H1 (cell line): Measurements from ENCODE around the gene OLA1. TPM values are rescaled to one million over a fixed set of nuclear protein-coding genes. Genes with fewer than 3 reads are reported as not detected.

ENCODE experiments used
- CTCF ChIA-PET: fragments of 300-600 bp; sonication (Branson Sonifier 250); formaldehyde crosslinking; loops from one replicate; lab custom pipeline; 2021; ENCODE audit not compliant: partially characterized antibody; lab: Charles Lee
- POLR2A ChIA-PET: fragments of 300-600 bp; sonication (Branson Sonifier 250); formaldehyde crosslinking; loops from one replicate; lab custom pipeline; 2021; ENCODE audit warnings: inconsistent platforms; ENCODE audit not compliant: partially characterized antibody; lab: Charles Lee
- DNase-seq, 2 experiments: peaks; one replicate each; pipeline versions ENCODE4 v3.0.0 to v3.0.0-alpha.2; 2010 to 2022; ENCODE audit warnings: low spot score in 2 of 2, low read depth in 1 of 2, mixed read lengths in 1 of 2
- FAIRE-seq: peaks from 2 replicates; lab custom pipeline; 2011; peaks lifted over from hg19 to GRCh38; lab: Jason Lieb, UNC
- H2AFZ ChIP-seq: 2 replicates; pipeline ENCODE4 v1.8.1; 2012; ENCODE audit warnings: low read length, inconsistent platforms
- H2AK5ac ChIP-seq: 2 replicates; pipeline ENCODE4 v1.6.1; 2013; ENCODE audit warnings: low read depth, low read length
- H2BK120ac ChIP-seq: replicated peaks from 2 replicates; pipeline ENCODE3; 2013; ENCODE audit warnings: low read depth, low read length, inconsistent platforms
- H2BK12ac ChIP-seq: 2 replicates; pipeline ENCODE4 v1.6.1; 2013; ENCODE audit warnings: low read depth, low read length
- H2BK15ac ChIP-seq: 2 replicates; pipeline ENCODE4 v1.6.1; 2013; ENCODE audit warnings: low read length
- H2BK20ac ChIP-seq: 2 replicates; pipeline ENCODE4 v1.6.1; 2013; ENCODE audit warnings: low read length
- H2BK5ac ChIP-seq: 2 replicates; pipeline ENCODE4 v1.6.1; 2013; ENCODE audit warnings: low read depth, low read length
- H3K14ac ChIP-seq: 2 replicates; pipeline ENCODE4 v1.6.1; 2013; ENCODE audit warnings: inconsistent platforms; ENCODE audit not compliant: insufficient read length
- H3K18ac ChIP-seq: 2 replicates; pipeline ENCODE4 v1.6.1; 2013; ENCODE audit warnings: low read length; ENCODE audit errors: extremely low read depth
- H3K23ac ChIP-seq: 2 replicates; pipeline ENCODE4 v1.6.1; 2013; ENCODE audit warnings: inconsistent platforms; ENCODE audit not compliant: insufficient read length
- H3K23me2 ChIP-seq: 2 replicates; pipeline ENCODE4 v1.6.1; 2013; ENCODE audit warnings: low read depth, low read length
- H3K27ac ChIP-seq: 2 replicates; pipeline ENCODE4 v1.6.1; 2011; ENCODE audit warnings: low read depth, low read length, inconsistent platforms
- H3K27me3 ChIP-seq, 4 experiments: replicated peaks in 1 of 4; 1 replicate in 1 of 4; 2 replicates in 3 of 4; pipeline versions ENCODE4 v1.6.1 to v1.8.1; 2011 to 2013; ENCODE audit warnings: low read length in 3 of 4, mild to moderate bottlenecking in 3 of 4, inconsistent platforms in 2 of 4, mixed read lengths in 2 of 4, moderate library complexity in 1 of 4; ENCODE audit not compliant: control insufficient read depth in 3 of 4, insufficient read depth in 3 of 4; ENCODE audit errors: extremely low read depth in 1 of 4
- H3K36me3 ChIP-seq, 4 experiments: 2 replicates each; pipeline versions ENCODE4 v1.6.1 to v1.8.1; 2011 to 2013; ENCODE audit warnings: mild to moderate bottlenecking in 4 of 4, low read length in 3 of 4, moderate library complexity in 2 of 4, control low read depth in 1 of 4, inconsistent platforms in 1 of 4; ENCODE audit not compliant: insufficient read depth in 4 of 4, control insufficient read depth in 2 of 4
- H3K4ac ChIP-seq: replicated peaks from 2 replicates; pipeline ENCODE3; 2013; ENCODE audit warnings: low read length, low read depth, mixed read lengths, inconsistent platforms; ENCODE audit not compliant: insufficient read length
- H3K4me1 ChIP-seq, 4 experiments: replicated peaks in 1 of 4; 1 replicate in 1 of 4; 2 replicates in 3 of 4; pipeline versions ENCODE4 v1.6.1 to v1.8.1; 2011 to 2013; ENCODE audit warnings: low read length in 3 of 4, inconsistent platforms in 2 of 4, mixed read lengths in 1 of 4; ENCODE audit not compliant: insufficient read depth in 4 of 4, control insufficient read depth in 3 of 4
- H3K4me2 ChIP-seq, 2 experiments: 2 replicates each; pipeline versions ENCODE4 v1.6.1 to v1.8.1; 2011 to 2013; ENCODE audit warnings: low read depth in 2 of 2, low read length in 2 of 2, control low read depth in 1 of 2, inconsistent platforms in 1 of 2, mild to moderate bottlenecking in 1 of 2; ENCODE audit not compliant: insufficient read depth in 1 of 2
- H3K4me3 ChIP-seq, 4 experiments: fragments of 200-600, 300-600 bp in 1 of 4; sonication (generic), shearing (Covaris generic), sonication (Bioruptor Twin) in 1 of 4; 2 replicates each; pipeline versions ENCODE4 v1.5.1 to v1.8.1; 2011 to 2016; ENCODE audit warnings: low read length in 4 of 4, low read depth in 3 of 4, control low read depth in 2 of 4, inconsistent platforms in 2 of 4, mild to moderate bottlenecking in 2 of 4, mixed read lengths in 1 of 4, moderate library complexity in 1 of 4; ENCODE audit not compliant: insufficient read depth in 2 of 4; ENCODE audit errors: extremely low read depth in 1 of 4
- H3K56ac ChIP-seq: replicated peaks from 2 replicates; pipeline ENCODE3; 2013; ENCODE audit warnings: low read depth, mild to moderate bottlenecking, mixed read lengths, low read length, inconsistent platforms; ENCODE audit not compliant: insufficient read length
- H3K79me1 ChIP-seq: 2 replicates; pipeline ENCODE4 v1.6.1; 2013; ENCODE audit warnings: low read depth, low read length, control low read depth
- H3K79me2 ChIP-seq, 2 experiments: 2 replicates each; pipeline versions ENCODE4 v1.6.1 to v1.8.1; 2012 to 2013; ENCODE audit warnings: low read length in 2 of 2, mild to moderate bottlenecking in 2 of 2, inconsistent platforms in 1 of 2; ENCODE audit not compliant: insufficient read depth in 2 of 2, control insufficient read depth in 1 of 2
- H3K9ac ChIP-seq, 4 experiments: replicated peaks in 1 of 4; 1 replicate in 1 of 4; 2 replicates in 3 of 4; pipeline versions ENCODE4 v1.6.1 to v1.8.1; 2011 to 2013; ENCODE audit warnings: low read depth in 3 of 4, low read length in 3 of 4, control low read depth in 2 of 4, mild to moderate bottlenecking in 2 of 4, moderate library complexity in 2 of 4, inconsistent platforms in 1 of 4; ENCODE audit errors: extremely low read depth in 1 of 4
- H3K9me3 ChIP-seq, 2 experiments: 2 replicates each; pipeline versions ENCODE4 v1.6.1 to v1.8.1; 2012 to 2013; ENCODE audit warnings: mild to moderate bottlenecking in 2 of 2, moderate library complexity in 2 of 2, control low read depth in 1 of 2, inconsistent platforms in 1 of 2, low read depth in 1 of 2, low read length in 1 of 2, mixed read lengths in 1 of 2; ENCODE audit not compliant: insufficient read depth in 2 of 2
- H4K20me1 ChIP-seq, 2 experiments: replicated peaks in 1 of 2; 2 replicates each; pipeline versions ENCODE3 to v1.8.1; 2011 to 2013; ENCODE audit warnings: inconsistent platforms in 2 of 2, low read length in 2 of 2, mild to moderate bottlenecking in 1 of 2; ENCODE audit not compliant: insufficient read depth in 2 of 2, control insufficient read depth in 1 of 2
- H4K5ac ChIP-seq: 2 replicates; pipeline ENCODE4 v1.6.1; 2013; ENCODE audit warnings: low read length, low read depth, mixed read lengths, inconsistent platforms; ENCODE audit not compliant: insufficient read length
- H4K8ac ChIP-seq: 2 replicates; pipeline ENCODE4 v1.8.0; 2013; ENCODE audit warnings: mild to moderate bottlenecking, moderate library complexity, low read length, inconsistent platforms; ENCODE audit not compliant: insufficient read depth; ENCODE audit errors: extremely low read depth
- H4K91ac ChIP-seq: replicated peaks from 2 replicates; pipeline ENCODE3; 2013; ENCODE audit warnings: low read length, mixed read lengths, inconsistent platforms; ENCODE audit not compliant: insufficient read length
- BRCA1 ChIP-seq: IDR thresholded peaks from 2 replicates; pipeline ENCODE4 v1.6.1; 2012; ENCODE audit warnings: low read depth, low read length, improper control_type of control experiment
- CBX5 ChIP-seq: fragments of 300-800, 300-1000 bp; sonication (generic); IDR thresholded peaks from 2 replicates; pipeline ENCODE4 v1.7.1; 2016; ENCODE audit warnings: antibody characterized with exemption, low read length, low read depth
- CEBPB ChIP-seq: IDR thresholded peaks from 2 replicates; pipeline ENCODE4 v1.6.1; 2012; ENCODE audit warnings: low read depth, low read length
- EP300 ChIP-seq, 2 experiments: IDR thresholded peaks; 1 replicate in 1 of 2; 2 replicates in 1 of 2; pipeline ENCODE4 v1.6.1; 2011 to 2012; ENCODE audit warnings: low read depth in 2 of 2, low read length in 2 of 2, mild to moderate bottlenecking in 2 of 2, borderline replicate concordance in 1 of 2, inconsistent platforms in 1 of 2, moderate library complexity in 1 of 2
- GTF2F1 ChIP-seq: IDR thresholded peaks from 2 replicates; pipeline ENCODE4 v1.6.1; 2012; ENCODE audit warnings: low read depth, low read length, improper control_type of control experiment, borderline replicate concordance
- JUN ChIP-seq: IDR thresholded peaks from 2 replicates; pipeline ENCODE4 v1.6.1; 2011; ENCODE audit warnings: low read depth, mild to moderate bottlenecking, improper control_type of control experiment, low read length
- RBBP5 ChIP-seq: IDR thresholded peaks from 2 replicates; pipeline ENCODE4 v1.7.1; 2012; ENCODE audit warnings: low read depth, mild to moderate bottlenecking, inconsistent platforms, low read length, moderate library complexity, borderline replicate concordance
- SIN3A ChIP-seq, 2 experiments: IDR thresholded peaks in 1 of 2; conservative IDR thresholded peaks in 1 of 2; 2 replicates each; pipeline ENCODE4 v1.6.1; 2011 to 2012; ENCODE audit warnings: low read length in 2 of 2, improper control_type of control experiment in 1 of 2, low read depth in 1 of 2, mild to moderate bottlenecking in 1 of 2
- TBP ChIP-seq: IDR thresholded peaks from 2 replicates; pipeline ENCODE4 v1.6.1; 2011; ENCODE audit warnings: low read depth, low read length, improper control_type of control experiment
- WGBS, 2 experiments: shearing (Covaris generic) in 1 of 2; methylation state at CpG; one replicate each; pipeline versions ENCODE4 v1.1.6 to v1.1.7; 2013 to 2015; ENCODE audit warnings: low lambda C conversion rate in 2 of 2, mixed read lengths in 2 of 2, inconsistent platforms in 1 of 2, low coverage in 1 of 2, missing lambda C conversion rate in 1 of 2; ENCODE audit not compliant: insufficient replicate concordance in 2 of 2, insufficient coverage in 1 of 2, insufficient read length in 1 of 2; ENCODE audit errors: extremely low coverage in 1 of 2, missing lambda C conversion rate in 1 of 2; 5-methylcytosine and 5-hydroxymethylcytosine counted together
- polyA plus RNA-seq, 7 experiments: library from polyadenylated mRNA; depleted of rRNA in 3 of 7; stranded (reverse) in 5 of 7; unstranded in 2 of 7; fragments of >200 nt in 5 of 7; fragments of 200-250 nt in 2 of 7; gene quantifications; 1 replicate in 5 of 7; 2 replicates in 1 of 7; 4 replicates in 1 of 7; pipeline versions ENCODE4 v1.2.1 to v1.2.3, GENCODE V29; 2011 to 2013; ENCODE audit warnings: missing spikeins in 2 of 7, mixed read lengths in 2 of 7
- total RNA-seq: library from RNA; stranded (reverse); fragmentation: NEBNext Ultra II Directional; extraction: Animal tissue kit (Norgen Biotek cat#: 25700); gene quantifications from 2 replicates; pipeline ENCODE4 v1.2.1, GENCODE V29; 2021
- TF ChIP-seq, protein P1 (sequence below): IDR thresholded peaks from 2 replicates; pipeline ENCODE4 v1.6.1; 2012; ENCODE audit warnings: low read length, inconsistent platforms

OLA1 gene
- total and polyA plus RNA-seq, 2 of the 8 experiments (the other 6 are each of a cell fraction or from before 2014, with no cell fraction given), result 39.3 to 158 TPM

DNA sequence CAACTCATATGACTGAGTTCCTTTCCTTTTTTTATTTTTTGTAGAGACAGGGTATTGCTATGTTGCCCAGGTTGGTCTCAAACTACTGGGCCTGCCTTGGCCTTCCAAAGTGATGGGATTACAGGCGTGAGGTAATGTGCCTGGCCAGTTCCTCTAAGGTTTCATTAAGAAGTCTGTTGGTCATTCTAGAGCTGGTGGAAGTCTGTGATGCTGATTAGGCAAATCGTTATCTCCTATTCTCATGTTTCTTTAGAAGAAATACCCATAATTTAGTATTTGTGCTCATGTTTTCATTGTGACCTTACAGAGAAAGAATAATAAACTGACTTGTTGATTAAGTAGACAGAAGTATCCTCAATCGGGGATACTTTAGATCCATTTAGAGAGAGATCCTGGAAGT lies 177.0 kb downstream of the OLA1 start:
- H3K36me3 ChIP-seq, result peaks cover 0 to 4% (median 0%) of the 10 kb centered on the region in 4 experiments; a peak in 2 of 8 replicates
- H3K4ac ChIP-seq, result no peak overlapping the region
- POLR2A ChIA-PET, result interaction anchor here (0.6 kb wide), 1 partner anchor 744 kb away, joined by 3 read pairs; no protein-coding TSS in a partner anchor
- peaks cover 0 to 5% (median 2%) of the 10 kb centered on the region in 4 experiments; a peak in 2 of 7 replicates for H3K4me1 ChIP-seq
- TF ChIP-seq CEBPB, result no peak
- TF ChIP-seq RBBP5, result no peak
- TF ChIP-seq, protein P1, sequence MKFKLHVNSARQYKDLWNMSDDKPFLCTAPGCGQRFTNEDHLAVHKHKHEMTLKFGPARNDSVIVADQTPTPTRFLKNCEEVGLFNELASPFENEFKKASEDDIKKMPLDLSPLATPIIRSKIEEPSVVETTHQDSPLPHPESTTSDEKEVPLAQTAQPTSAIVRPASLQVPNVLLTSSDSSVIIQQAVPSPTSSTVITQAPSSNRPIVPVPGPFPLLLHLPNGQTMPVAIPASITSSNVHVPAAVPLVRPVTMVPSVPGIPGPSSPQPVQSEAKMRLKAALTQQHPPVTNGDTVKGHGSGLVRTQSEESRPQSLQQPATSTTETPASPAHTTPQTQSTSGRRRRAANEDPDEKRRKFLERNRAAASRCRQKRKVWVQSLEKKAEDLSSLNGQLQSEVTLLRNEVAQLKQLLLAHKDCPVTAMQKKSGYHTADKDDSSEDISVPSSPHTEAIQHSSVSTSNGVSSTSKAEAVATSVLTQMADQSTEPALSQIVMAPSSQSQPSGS, result no peak
- TF ChIP-seq SIN3A (conservative IDR thresholded peaks at IDR 0.05 in 1 of 2, IDR thresholded peaks at IDR 0.05 in 1 of 2; ENCODE audit: low read depth in 1 of 2, low read length in 2 of 2), result no peak
- TF ChIP-seq TBP, result no peak
- no peak for TF ChIP-seq GTF2F1
- no peak for TF ChIP-seq BRCA1
- no peak for TF ChIP-seq EP300 (IDR thresholded peaks at IDR 0.05; ENCODE audit: borderline replicate concordance in 1 of 2, low read depth in 2 of 2, low read length in 2 of 2)
- no peak for TF ChIP-seq JUN
- TF ChIP-seq CBX5, result no peak
- H3K18ac ChIP-seq, result no peak overlapping the region
- H3K79me1 ChIP-seq, result no peaks in the 10 kb centered on the region
- no peak overlapping the region for H2BK20ac ChIP-seq
- H3K23ac ChIP-seq, result no peak overlapping the region
- no peak overlapping the region for H4K91ac ChIP-seq
- no peak overlapping the region for H2BK120ac ChIP-seq
- no peak overlapping the region for H4K5ac ChIP-seq
- H2BK15ac ChIP-seq, result no peak overlapping the region
- H3K27ac ChIP-seq, result no peak overlapping the region
- no peak for DNase-seq
- no peaks in the 10 kb centered on the region for H3K27me3 ChIP-seq
- no peaks in the 10 kb centered on the region for H3K23me2 ChIP-seq
- H4K8ac ChIP-seq, result no peak overlapping the region
- H3K79me2 ChIP-seq, result no peaks in the 10 kb centered on the region
- no peaks in the 10 kb centered on the region for H4K20me1 ChIP-seq
- no peak overlapping the region for H3K14ac ChIP-seq
- no peak overlapping the region for H2AFZ ChIP-seq
- no peak overlapping the region for H2BK12ac ChIP-seq
- no peak overlapping the region for H3K4me3 ChIP-seq
- H3K9me3 ChIP-seq, result no peaks in the 10 kb centered on the region
- H3K4me2 ChIP-seq, result no peak overlapping the region
- 83% methylated on average over 3 of the region's 3 CpGs; no CpG with 5 or more reads in 1 of the 2 experiments for WGBS, 2 experiments
- H3K9ac ChIP-seq, result no peak overlapping the region
- H2AK5ac ChIP-seq, result no peak overlapping the region
- CTCF ChIA-PET, result interaction anchor here (0.6 kb wide), 1 partner anchor 122 kb away, joined by 3 read pairs; no protein-coding TSS in a partner anchor
- H2BK5ac ChIP-seq, result no peak overlapping the region
- FAIRE-seq, result no peak
- H3K56ac ChIP-seq, result no peak overlapping the region
